OCI-LY1 (cell line): ENCODE measurements around the gene GIMAP1.

Experiments used
- EZH2 ChIP-seq: fragments of 200-600 bp; sonication (generic), shearing (Covaris generic); IDR thresholded peaks from 2 replicates; pipeline ENCODE4 v1.8.0; 2017; ENCODE audit warnings: borderline replicate concordance, mixed run types, mild to moderate bottlenecking, antibody characterized with exemption, low read length, moderate library complexity, mixed read lengths
- TF ChIP-seq, protein P1 (sequence below): fragments of 200-600 bp; sonication (generic), shearing (Covaris generic); IDR thresholded peaks from 2 replicates; pipeline ENCODE4 v1.5.1; 2017; ENCODE audit warnings: mild to moderate bottlenecking, antibody characterized with exemption, low read length, moderate library complexity, mixed read lengths

DNA sequence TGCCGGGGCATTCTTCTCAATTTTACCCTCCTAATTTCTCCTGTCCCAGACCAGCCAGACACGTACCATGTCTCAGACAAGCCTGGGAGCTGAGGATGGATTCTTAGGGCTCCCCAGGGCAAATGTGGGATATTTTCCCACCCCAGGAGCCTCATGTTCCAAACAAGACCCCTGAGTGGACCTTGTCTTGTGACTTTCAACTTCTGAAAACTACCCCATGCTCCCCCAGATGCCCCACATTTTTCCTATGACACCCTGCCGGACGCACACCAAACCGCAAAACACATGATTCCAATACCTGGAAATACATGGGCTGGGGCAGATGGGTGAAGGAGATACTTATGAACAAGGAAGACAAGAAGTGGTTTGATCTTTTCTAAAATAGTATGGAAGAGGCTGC lies 21.7 kb downstream of the GIMAP1 start:
- TF ChIP-seq EZH2: no peak
- TF ChIP-seq, protein P1, sequence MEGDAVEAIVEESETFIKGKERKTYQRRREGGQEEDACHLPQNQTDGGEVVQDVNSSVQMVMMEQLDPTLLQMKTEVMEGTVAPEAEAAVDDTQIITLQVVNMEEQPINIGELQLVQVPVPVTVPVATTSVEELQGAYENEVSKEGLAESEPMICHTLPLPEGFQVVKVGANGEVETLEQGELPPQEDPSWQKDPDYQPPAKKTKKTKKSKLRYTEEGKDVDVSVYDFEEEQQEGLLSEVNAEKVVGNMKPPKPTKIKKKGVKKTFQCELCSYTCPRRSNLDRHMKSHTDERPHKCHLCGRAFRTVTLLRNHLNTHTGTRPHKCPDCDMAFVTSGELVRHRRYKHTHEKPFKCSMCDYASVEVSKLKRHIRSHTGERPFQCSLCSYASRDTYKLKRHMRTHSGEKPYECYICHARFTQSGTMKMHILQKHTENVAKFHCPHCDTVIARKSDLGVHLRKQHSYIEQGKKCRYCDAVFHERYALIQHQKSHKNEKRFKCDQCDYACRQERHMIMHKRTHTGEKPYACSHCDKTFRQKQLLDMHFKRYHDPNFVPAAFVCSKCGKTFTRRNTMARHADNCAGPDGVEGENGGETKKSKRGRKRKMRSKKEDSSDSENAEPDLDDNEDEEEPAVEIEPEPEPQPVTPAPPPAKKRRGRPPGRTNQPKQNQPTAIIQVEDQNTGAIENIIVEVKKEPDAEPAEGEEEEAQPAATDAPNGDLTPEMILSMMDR: no peak
